GM18951 (cell line): ENCODE results near the gene FOXRED1.
"Not testable (repeated sequence)": the region's sequence is repeated elsewhere in the genome, so short reads cannot be mapped to it uniquely, and the experiment has no call there.

ENCODE experiments used
- POLR2A ChIP-seq: IDR thresholded peaks from 4 replicates; pipeline ENCODE4 v1.6.1; 2011; ENCODE audit warnings: mild to moderate bottlenecking; ENCODE audit not compliant: insufficient read length, insufficient read depth; ENCODE audit errors: extremely low read depth
- in situ Hi-C: fragments of 300-500 bp; cut with MboI; formaldehyde crosslinking; loops from one replicate; pipeline ENCODE4 v1.12.0; 2022; ENCODE audit warnings: low sequenced_read_pairs, mixed read lengths, inconsistent platforms; ENCODE audit not compliant: unreplicated experiment

The FOXRED1 gene

DNA sequence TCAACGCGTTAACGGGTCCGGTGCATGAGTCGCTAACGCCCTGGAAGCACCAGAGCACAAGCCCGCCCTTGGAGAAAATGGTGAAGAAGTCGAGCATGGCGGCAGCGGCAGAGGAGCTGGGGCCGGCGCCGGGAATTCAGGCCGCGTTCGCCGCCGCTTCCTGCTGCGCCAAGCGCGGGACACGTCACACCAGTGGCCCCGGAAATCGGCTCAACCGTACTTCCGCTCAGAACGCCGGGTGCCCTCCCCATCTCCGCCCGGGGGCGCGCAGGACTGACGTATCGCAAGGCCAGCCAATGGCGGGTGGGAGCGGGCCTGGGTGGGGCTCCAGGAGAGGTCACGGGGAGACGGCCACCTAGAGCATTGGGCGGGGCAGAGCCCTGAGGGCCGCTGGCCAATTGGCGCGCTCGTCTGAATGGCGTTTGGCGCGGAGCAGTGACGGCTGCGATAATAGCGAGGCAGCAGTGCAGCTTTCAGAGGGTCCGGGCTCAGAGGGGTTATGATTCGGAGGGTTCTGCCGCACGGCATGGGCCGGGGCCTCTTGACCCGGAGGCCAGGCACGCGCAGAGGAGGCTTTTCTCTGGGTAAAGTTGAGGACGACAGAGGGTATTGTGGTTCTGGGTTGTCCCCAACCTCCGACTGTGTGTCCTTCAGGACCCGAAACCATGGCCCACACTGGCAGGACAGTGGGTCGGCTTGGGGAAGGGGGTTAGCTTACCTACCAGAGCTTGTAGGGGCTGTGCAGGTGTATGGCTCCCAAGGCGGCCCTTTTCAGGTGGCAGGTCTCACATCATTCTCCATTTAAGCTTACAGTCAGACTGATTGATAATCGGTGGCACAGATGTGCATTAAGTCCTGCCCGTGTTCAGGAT is at the start of gene FOXRED1, which contains the start of gene SRPRA:
FOXRED1 (plus strand) TSS at position 447 of the 872 bp plus-strand sequence; CDS start at position 500, 53 bp downstream.
SRPRA (minus strand) TSS at position 188 of the 872 bp plus-strand sequence; CDS start at position 97, 91 bp downstream.
- TF ChIP-seq POLR2A: peak; percentile 88
- in situ Hi-C loops: no loop called here

DNA sequence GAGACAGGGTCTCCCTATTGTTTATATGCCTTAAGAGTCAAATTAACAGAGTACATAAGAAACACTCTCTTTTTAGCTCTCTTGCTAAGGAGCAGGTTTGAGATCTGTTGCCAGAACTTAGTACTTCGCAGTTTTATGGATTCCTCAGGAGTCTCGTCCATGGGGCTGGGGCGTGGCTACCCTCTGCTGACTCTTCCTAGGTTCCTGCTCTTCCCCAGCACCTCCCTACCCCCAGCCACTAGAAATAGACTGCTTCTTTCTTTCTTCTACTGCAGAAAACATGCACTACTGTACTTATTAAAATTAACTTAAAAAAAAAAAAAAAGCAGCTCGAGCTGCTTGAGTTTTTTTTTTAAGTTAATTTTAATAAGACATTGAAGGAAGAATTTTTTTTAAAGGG is 49.4 kb upstream of the FOXRED1 start:
- in situ Hi-C loops: no loop called here
- no peak for TF ChIP-seq POLR2A

DNA sequence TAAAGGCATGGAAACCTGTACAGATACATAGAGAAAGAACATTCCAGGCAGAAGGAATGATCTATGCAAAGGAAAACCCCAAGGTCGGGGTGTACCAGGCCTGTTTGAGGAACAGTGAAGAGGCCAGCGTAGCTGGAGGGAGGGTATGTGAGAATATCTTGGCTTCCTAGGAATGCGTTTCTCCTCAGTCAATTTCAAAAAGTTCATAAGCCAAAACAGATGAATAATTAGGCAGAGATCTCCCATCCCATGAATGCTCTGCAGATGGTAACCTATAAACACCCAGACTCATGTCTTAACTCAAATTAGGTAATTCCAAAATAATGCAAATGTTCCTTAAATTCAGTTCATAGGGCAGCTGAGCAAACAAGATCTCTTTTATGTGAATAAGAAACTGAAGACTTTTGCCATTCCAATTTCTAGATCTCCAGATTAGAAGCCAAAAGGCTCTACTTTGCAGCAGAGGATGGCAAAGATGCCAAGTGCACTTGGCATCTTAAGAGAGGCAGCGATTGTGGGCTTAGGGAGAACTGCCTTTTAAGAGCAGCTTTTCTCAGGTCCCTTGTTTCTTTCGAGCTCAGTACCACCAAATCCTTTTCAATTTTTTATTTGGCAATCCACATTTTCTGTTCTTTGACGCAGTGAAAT is 44.2 kb upstream of the FOXRED1 start:
- in situ Hi-C loops: no loop called here
- TF ChIP-seq POLR2A: no peak

DNA sequence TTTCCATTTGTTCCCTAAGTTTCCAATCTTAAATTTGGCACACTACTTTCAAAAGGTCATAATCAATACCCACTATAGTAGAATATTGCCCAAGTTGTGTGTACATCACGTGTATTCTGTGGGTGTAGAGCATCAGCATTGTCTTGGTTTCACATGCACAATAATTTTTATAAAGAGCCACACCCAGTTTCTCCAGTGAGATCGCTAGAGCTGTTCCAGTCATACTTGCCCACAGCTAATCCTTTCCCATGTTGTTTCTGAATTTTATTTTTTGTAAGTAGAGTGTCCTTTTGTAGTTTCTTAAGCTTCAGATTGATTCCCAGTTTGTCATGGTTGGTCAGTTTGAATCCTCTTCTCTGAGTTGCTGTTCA is 43.7 kb upstream of the FOXRED1 start:
- TF ChIP-seq POLR2A: no peak

DNA sequence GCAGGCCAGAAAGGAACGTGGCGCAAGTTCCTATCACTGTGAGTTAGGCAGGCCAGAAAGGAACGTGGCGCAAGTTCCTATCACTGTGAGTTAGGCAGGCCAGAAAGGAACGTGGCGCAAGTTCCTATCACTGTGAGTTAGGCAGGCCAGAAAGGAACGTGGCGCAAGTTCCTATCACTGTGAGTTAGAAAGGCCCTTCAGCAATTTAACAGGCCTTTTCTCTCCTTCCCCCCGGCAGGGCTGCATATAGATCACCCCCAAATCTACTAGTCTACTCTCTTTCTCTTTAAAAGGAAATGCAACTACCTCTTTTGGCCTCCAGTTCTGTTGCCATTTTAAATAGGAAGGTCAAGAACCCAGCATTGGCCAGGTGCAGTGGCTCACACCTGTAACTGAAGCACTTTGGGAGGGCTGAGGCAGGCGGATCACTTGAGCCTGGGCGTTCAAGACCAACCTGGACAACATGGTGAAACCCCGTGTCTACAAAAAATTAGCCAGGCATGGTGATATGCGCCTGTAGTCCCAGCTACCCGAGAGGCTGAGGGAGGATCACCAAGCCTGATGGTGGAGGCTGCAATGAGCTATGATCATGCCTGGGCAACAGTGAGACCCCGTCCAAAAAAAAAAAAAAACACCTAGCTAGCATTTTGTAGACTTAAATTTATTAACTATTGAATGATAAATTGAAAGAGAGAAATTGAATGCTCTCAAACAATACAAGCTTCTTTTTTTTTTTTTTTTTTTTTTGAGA is 42.4 kb upstream of the FOXRED1 start:
- no peak for TF ChIP-seq POLR2A
- in situ Hi-C loops: no loop called here

More for the DNA sequence above, 43.7 kb upstream of the FOXRED1 start:
- in situ Hi-C loops: no loop called here

- in situ Hi-C loops: no loop called here
- TF ChIP-seq POLR2A: no peak
Observed at GRCh38 chr11:126229858-126230540, 39.0 kb upstream of the FOXRED1 start.

DNA sequence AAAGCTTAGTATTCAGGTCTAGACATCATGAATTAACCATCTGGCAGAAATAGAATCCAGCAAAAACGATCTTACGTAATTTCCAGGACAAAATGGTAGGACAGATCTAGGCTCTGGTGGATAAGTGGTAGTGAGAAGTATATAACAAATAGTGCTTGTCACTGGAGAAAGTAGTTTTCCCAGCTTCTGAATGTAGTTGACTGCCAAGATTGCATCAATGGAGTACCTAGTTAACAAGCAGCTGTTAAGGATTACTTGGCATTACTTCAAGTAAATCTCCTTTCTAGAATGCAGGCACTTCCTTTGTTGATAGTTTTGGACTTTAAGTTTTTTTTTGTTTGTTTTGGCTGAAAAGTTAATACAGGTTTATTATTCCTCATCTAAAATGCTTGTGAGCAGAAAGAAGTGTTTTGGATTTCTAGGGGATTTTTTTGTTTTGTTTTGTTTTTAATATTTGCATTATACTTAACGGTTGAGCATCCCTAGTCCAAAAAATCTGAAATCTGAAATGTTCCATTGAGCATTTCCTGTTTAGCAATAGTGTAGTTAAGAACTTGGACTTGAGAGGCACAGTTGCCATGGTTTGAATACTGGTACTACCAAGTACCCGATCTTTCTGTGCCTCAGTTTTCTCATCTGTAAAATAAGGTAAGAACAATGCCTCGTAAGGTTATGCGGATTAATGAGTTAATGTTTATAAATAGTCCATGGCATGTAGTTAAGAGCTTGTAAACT is 37.1 kb upstream of the FOXRED1 start:
- in situ Hi-C loops: no loop called here
- no peak for TF ChIP-seq POLR2A

GRCh38 chr11:126232683-126233082 is 36.3 kb upstream of the FOXRED1 start:
- in situ Hi-C loops: no loop called here
- TF ChIP-seq POLR2A: no peak

DNA sequence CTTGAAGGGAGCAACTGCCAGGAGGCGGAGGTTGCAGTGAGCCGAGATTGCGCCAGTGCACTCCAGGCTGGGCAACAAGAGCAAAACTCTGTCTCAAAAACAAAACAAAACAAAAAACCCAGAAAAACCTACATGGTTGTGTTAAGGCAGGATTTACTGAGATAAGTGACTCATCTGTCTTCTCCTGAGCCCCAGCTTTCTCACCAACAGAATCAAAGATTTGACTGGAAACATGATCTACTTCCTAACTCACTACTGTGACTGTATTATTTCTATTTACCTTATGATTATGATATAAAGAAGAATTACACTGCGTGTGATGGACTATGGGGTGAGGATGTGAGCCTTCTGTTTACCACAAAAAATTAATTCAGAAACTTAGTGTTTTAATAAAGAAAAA is 35.6 kb upstream of the FOXRED1 start:
- TF ChIP-seq POLR2A: no peak
- in situ Hi-C loops: no loop called here

GRCh38 chr11:126246636-126247035 is 22.3 kb upstream of the FOXRED1 start:
- in situ Hi-C loops: no loop called here
- no peak for TF ChIP-seq POLR2A

DNA sequence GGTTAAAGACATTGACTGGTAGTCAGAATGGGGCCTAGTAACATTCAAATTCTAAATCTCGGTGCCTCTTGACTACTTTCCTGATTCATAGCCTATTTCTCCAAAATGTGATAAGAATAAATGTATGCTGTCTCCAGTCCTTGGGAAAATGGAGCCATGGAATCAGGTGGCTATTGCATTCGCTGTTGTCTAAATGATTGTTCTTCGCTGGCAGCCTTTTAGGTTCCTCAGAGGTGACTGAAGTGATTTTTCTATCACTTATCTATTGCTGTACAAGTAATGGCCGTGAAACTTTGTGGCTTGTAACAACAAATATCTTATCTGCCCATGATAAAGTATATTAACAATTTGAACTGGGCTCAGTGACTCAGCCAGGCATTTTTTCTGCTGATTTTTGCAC is 15.7 kb upstream of the FOXRED1 start:
- in situ Hi-C loops: no loop called here
- no peak for TF ChIP-seq POLR2A

DNA sequence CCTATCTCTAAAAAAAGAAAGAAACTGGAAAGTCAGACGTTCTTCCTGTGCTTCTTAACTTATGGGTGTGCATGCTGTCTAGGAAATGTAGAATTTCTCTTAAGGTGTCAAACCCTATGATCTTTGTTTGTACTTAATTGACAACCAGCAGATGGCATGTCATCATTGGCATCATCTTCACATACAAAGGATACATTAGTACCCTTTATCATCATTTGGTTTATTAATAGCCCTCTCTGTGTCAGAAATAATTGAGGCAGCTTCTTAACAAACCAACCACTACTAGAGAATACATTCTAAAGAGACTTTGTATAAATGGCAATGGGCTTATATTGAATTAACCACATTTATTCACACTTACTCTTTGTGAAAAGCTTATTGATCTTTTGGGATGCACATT is 14.1 kb upstream of the FOXRED1 start:
- in situ Hi-C loops: no loop called here
- no peak for TF ChIP-seq POLR2A

GRCh38 chr11:126255507-126255906 is 13.4 kb upstream of the FOXRED1 start:
- in situ Hi-C loops: not testable (repeated sequence)
